GF-D8 (cell line): ENCODE data around the gene XYLT1.
"Not testable (repeated sequence)": the region's sequence is repeated elsewhere in the genome, so short reads cannot be mapped to it uniquely, and the experiment has no call there.

Experiments
- DNase-seq: peaks from one replicate; lab custom pipeline; 2025; lab: John Stamatoyannopoulos, UW

The XYLT1 gene

GRCh38 chr16:17356243-17356933 lies 114.4 kb downstream of the XYLT1 start:
- no peak for DNase-seq

GRCh38 chr16:17354685-17355084 lies 116.1 kb downstream of the XYLT1 start:
- DNase-seq: no peak

GRCh38 chr16:17354141-17354601 lies 116.6 kb downstream of the XYLT1 start:
- peak; percentile 31 for DNase-seq

- no peak for DNase-seq
Observed at GRCh38 chr16:17353561-17353960, 117.2 kb downstream of the XYLT1 start.

- DNase-seq: no peak
Observed at GRCh38 chr16:17351441-17352035, 119.2 kb downstream of the XYLT1 start.

- no peak for DNase-seq
Observed at GRCh38 chr16:17350207-17350606, 120.6 kb downstream of the XYLT1 start.

GRCh38 chr16:17348826-17349225 lies 121.9 kb downstream of the XYLT1 start:
- DNase-seq: no peak

GRCh38 chr16:17348042-17348783 lies 122.5 kb downstream of the XYLT1 start:
- DNase-seq: no peak

- no peak for DNase-seq
Observed at GRCh38 chr16:17347624-17348023, 123.1 kb downstream of the XYLT1 start.

GRCh38 chr16:17346621-17347569 lies 123.9 kb downstream of the XYLT1 start:
- peak; percentile 75 for DNase-seq

- no peak for DNase-seq
Observed at GRCh38 chr16:17345043-17345442, 125.7 kb downstream of the XYLT1 start.

GRCh38 chr16:17343728-17344127 lies 127.0 kb downstream of the XYLT1 start:
- DNase-seq: peak; percentile 53

GRCh38 chr16:17343028-17343427 lies 127.7 kb downstream of the XYLT1 start:
- DNase-seq: peak; percentile 89

- DNase-seq: peak; percentile 79
Observed at GRCh38 chr16:17342031-17342430, 128.7 kb downstream of the XYLT1 start.

- DNase-seq: peak; percentile 30
Observed at GRCh38 chr16:17340804-17341203, 130.0 kb downstream of the XYLT1 start.

GRCh38 chr16:17339764-17340541 lies 130.8 kb downstream of the XYLT1 start:
- DNase-seq: no peak

- no peak for DNase-seq
Observed at GRCh38 chr16:17338244-17338643, 132.5 kb downstream of the XYLT1 start.

- no peak for DNase-seq
Observed at GRCh38 chr16:17336530-17336900, 134.2 kb downstream of the XYLT1 start.

GRCh38 chr16:17335826-17336529 lies 134.8 kb downstream of the XYLT1 start:
- no peak for DNase-seq

GRCh38 chr16:17335406-17335805 lies 135.4 kb downstream of the XYLT1 start:
- DNase-seq: not testable (repeated sequence)
